OCI-LY3 (cell line): ENCODE results near the gene C9.

Experiments used
- EZH2phosphoT487 ChIP-seq: fragments of 200-600 bp; shearing (Covaris generic); IDR thresholded peaks from 2 replicates; pipeline ENCODE4 v1.6.1; 2018; ENCODE audit warnings: antibody characterized with exemption, mixed run types, low read depth
- TF ChIP-seq, protein P1 (sequence below): fragments of 200-600, 300-600 bp; sonication (generic); IDR thresholded peaks from 2 replicates; pipeline ENCODE4 v1.5.1; 2014; ENCODE audit warnings: antibody characterized with exemption, low read length, low read depth

DNA sequence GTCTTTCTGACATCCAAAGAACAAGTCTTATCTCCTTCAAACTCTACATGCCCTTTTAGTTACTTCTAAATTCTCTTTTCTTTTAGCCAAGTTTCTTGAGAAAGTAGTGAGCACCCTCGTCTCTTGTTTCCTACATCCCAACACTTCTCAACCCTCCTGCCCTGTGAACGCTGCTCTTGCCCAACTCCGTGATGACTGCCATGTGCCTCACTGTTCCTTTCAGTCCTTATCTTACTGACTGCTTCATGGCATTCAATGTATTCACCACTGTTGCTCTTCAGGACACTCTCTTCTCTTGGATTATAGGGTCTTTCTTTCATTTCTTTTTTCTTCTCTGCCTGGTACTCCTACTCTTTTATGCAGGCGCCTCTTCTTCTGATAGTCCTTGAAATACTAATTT, 14.8 kb downstream of the C9 start:
- TF ChIP-seq, protein P1, sequence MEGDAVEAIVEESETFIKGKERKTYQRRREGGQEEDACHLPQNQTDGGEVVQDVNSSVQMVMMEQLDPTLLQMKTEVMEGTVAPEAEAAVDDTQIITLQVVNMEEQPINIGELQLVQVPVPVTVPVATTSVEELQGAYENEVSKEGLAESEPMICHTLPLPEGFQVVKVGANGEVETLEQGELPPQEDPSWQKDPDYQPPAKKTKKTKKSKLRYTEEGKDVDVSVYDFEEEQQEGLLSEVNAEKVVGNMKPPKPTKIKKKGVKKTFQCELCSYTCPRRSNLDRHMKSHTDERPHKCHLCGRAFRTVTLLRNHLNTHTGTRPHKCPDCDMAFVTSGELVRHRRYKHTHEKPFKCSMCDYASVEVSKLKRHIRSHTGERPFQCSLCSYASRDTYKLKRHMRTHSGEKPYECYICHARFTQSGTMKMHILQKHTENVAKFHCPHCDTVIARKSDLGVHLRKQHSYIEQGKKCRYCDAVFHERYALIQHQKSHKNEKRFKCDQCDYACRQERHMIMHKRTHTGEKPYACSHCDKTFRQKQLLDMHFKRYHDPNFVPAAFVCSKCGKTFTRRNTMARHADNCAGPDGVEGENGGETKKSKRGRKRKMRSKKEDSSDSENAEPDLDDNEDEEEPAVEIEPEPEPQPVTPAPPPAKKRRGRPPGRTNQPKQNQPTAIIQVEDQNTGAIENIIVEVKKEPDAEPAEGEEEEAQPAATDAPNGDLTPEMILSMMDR: no peak
- TF ChIP-seq EZH2phosphoT487: no peak
